ENCODE measurements around the gene CABLES2.
A peak's percentile ranks its signal among the peaks of the same experiment; 100 is the strongest.

- TF ChIP-seq CTCF (IDR thresholded peaks at IDR 0.05) (no peak), POLR2A (IDR thresholded peaks at IDR 0.05) (peak in 1 of 4 donors; percentile 8)
These were observed 56.9 kb downstream of the CABLES2 start for GRCh38 chr20:62350098-62350628.
